SK-N-DZ (cell line): Measurements from ENCODE around the gene CAMK4.
"Not testable (repeated sequence)": the region's sequence is repeated elsewhere in the genome, so short reads cannot be mapped to it uniquely, and the experiment has no call there.

Experiments
- DNase-seq: peaks from one replicate; pipeline ENCODE4 v3.0.0-alpha.2; 2015; ENCODE audit warnings: low spot score

CAMK4 gene

GRCh38 chr5:111310711-111311620 lies 86.8 kb downstream of the CAMK4 start:
- DNase-seq, result no peak

- no peak for DNase-seq
Measured at GRCh38 chr5:111311666-111312065, 87.5 kb downstream of the CAMK4 start.

GRCh38 chr5:111313017-111313724 lies 89.0 kb downstream of the CAMK4 start:
- DNase-seq, result no peak

GRCh38 chr5:111320953-111321352 lies 96.8 kb downstream of the CAMK4 start:
- no peak for DNase-seq

GRCh38 chr5:111321376-111321775 lies 97.2 kb downstream of the CAMK4 start:
- no peak for DNase-seq

- no peak for DNase-seq
Measured at GRCh38 chr5:111326551-111326950, 102.4 kb downstream of the CAMK4 start.

- no peak for DNase-seq
Measured at GRCh38 chr5:111337133-111337532, 112.9 kb downstream of the CAMK4 start.

- no peak for DNase-seq
Measured at GRCh38 chr5:111337688-111338087, 113.5 kb downstream of the CAMK4 start.

GRCh38 chr5:111345731-111346130 lies 121.5 kb downstream of the CAMK4 start:
- DNase-seq, result no peak

GRCh38 chr5:111347021-111347420 lies 122.8 kb downstream of the CAMK4 start:
- no peak for DNase-seq

- DNase-seq, result no peak
Measured at GRCh38 chr5:111348661-111349329, 124.6 kb downstream of the CAMK4 start.

- DNase-seq, result no peak
Measured at GRCh38 chr5:111349429-111349828, 125.2 kb downstream of the CAMK4 start.

GRCh38 chr5:111353035-111353434 lies 128.9 kb downstream of the CAMK4 start:
- DNase-seq, result no peak

- DNase-seq, result not testable (repeated sequence)
Measured at GRCh38 chr5:111358726-111359125, 134.5 kb downstream of the CAMK4 start.

GRCh38 chr5:111360173-111360572 lies 136.0 kb downstream of the CAMK4 start:
- DNase-seq, result peak; percentile 34

- DNase-seq, result no peak
Measured at GRCh38 chr5:111364992-111365391, 140.8 kb downstream of the CAMK4 start.

- DNase-seq, result peak; percentile 53
Measured at GRCh38 chr5:111366388-111366787, 142.2 kb downstream of the CAMK4 start.

GRCh38 chr5:111367115-111367514 lies 142.9 kb downstream of the CAMK4 start:
- no peak for DNase-seq

GRCh38 chr5:111372799-111373198 lies 148.6 kb downstream of the CAMK4 start:
- DNase-seq, result no peak

- DNase-seq, result no peak
Measured at GRCh38 chr5:111374380-111374779, 150.2 kb downstream of the CAMK4 start.

- no peak for DNase-seq
Measured at GRCh38 chr5:111375645-111376044, 151.5 kb downstream of the CAMK4 start.

GRCh38 chr5:111377306-111377705 lies 153.1 kb downstream of the CAMK4 start:
- no peak for DNase-seq
